GM06990 (cell line): Measurements from ENCODE around the gene TMEM123.
"Not testable (repeated sequence)": the region's sequence is repeated elsewhere in the genome, so short reads cannot be mapped to it uniquely, and the experiment has no call there.

Experiments
- DNase-seq: peaks from one replicate; pipeline ENCODE4 v3.0.0-alpha.2; 2011; ENCODE audit not compliant: insufficient read length; ENCODE audit errors: extremely low read depth
- H3K27me3 ChIP-seq: replicated peaks from 2 replicates; pipeline ENCODE4 v1.6.0; 2011; ENCODE audit warnings: low read length; ENCODE audit not compliant: control insufficient read depth, insufficient read depth
- H3K36me3 ChIP-seq: 2 replicates; pipeline ENCODE4 v1.5.1; 2011; ENCODE audit warnings: low read length; ENCODE audit not compliant: control insufficient read depth, insufficient read depth
- H3K4me3 ChIP-seq: replicated peaks from 2 replicates; pipeline ENCODE4 v1.5.1; 2011; ENCODE audit warnings: low read depth, mild to moderate bottlenecking, control low read depth, low read length
- CTCF ChIP-seq: IDR thresholded peaks from 2 replicates; pipeline ENCODE4 v1.5.1; 2011; ENCODE audit warnings: low read length, control low read depth, mild to moderate bottlenecking, inconsistent platforms; ENCODE audit not compliant: insufficient read depth, poor library complexity, severe bottlenecking

TMEM123 gene

GRCh38 chr11:102437727-102438126, 14.8 kb downstream of the TMEM123 start:
- Histone ChIP-seq H3K27me3 (no peaks in the 10 kb centered on the region), H3K4me3 (no peak overlapping the region), H3K36me3 (no peaks in the 10 kb centered on the region; the same call in 1 of the 2 replicates)
- TF ChIP-seq CTCF: no peak
- no peak for DNase-seq

- H3K36me3 ChIP-seq: no peaks in the 10 kb centered on the region; the same call in 1 of the 2 replicates
These were observed 15.6 kb downstream of the TMEM123 start for GRCh38 chr11:102436976-102437375.

GRCh38 chr11:102436561-102436960, 16.0 kb downstream of the TMEM123 start:
- H3K4me3 ChIP-seq: no peak overlapping the region
- TF ChIP-seq CTCF: no peak
- no peaks in the 10 kb centered on the region for H3K27me3 ChIP-seq
- no peaks in the 10 kb centered on the region; the same call in 1 of the 2 replicates for H3K36me3 ChIP-seq
- DNase-seq: no peak

More at GRCh38 chr11:102436976-102437375, 15.6 kb downstream of the TMEM123 start:
- Histone ChIP-seq H3K4me3 (no peak overlapping the region), H3K27me3 (no peaks in the 10 kb centered on the region)
- no peak for TF ChIP-seq CTCF
- DNase-seq: no peak

DNA sequence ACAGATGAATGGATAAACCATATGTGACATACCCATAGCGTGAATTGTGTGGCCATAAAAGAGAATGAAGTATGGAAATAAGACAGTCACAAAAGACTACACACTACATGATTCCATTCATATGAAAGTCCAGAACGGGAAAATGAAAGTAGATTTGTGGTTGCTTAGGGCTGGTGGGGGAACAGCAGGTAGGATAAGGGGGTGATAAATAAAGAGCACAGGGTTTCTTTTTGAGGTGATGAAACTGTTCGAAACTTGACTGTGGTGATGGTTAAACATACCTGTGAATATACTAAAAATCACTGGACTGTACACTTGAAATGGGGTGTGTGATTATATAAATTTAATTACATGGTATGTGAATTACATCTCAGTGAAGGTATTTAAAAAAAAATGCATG, 16.9 kb downstream of the TMEM123 start:
- no peaks in the 10 kb centered on the region; the same call in 1 of the 2 replicates for H3K36me3 ChIP-seq
- no peak for DNase-seq
- no peak for TF ChIP-seq CTCF
- H3K27me3 ChIP-seq: no peaks in the 10 kb centered on the region
- no peak overlapping the region for H3K4me3 ChIP-seq

- not testable (repeated sequence) for DNase-seq, H3K27me3 ChIP-seq, H3K4me3 ChIP-seq, H3K36me3 ChIP-seq
These were observed 19.0 kb downstream of the TMEM123 start for GRCh38 chr11:102433571-102433970.

- H3K4me3 ChIP-seq, H3K36me3 ChIP-seq, DNase-seq, H3K27me3 ChIP-seq: not testable (repeated sequence)
These were observed 20.0 kb downstream of the TMEM123 start for GRCh38 chr11:102432560-102432959.

DNA sequence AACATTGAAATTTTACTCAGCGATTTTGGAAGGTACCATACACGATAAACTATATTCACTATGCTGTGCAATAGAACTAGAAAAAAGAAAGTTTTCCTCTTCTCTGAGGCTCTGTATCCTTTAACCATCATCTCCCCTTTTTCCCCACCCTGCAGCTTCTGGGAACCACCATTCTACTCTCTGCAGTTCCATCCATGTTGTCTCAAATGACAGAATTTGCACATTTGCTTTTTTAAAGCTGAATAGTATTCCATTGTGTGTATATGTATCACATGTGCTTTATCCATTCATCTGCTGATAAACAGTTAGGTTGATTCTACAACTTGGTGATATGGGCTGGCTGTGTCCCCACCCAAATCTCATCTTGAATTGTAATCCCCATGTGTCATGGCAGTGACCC, 21.2 kb downstream of the TMEM123 start:
- no peaks in the 10 kb centered on the region for H3K27me3 ChIP-seq
- TF ChIP-seq CTCF: no peak
- no peaks in the 10 kb centered on the region; the same call in 1 of the 2 replicates for H3K36me3 ChIP-seq
- no peak for DNase-seq
- H3K4me3 ChIP-seq: no peak overlapping the region
